Thyroid gland (tissue), 4 donors: Measurements from ENCODE around the gene LDB2. TPM values are rescaled to one million over a fixed set of nuclear protein-coding genes. Genes with fewer than 3 reads are reported as not detected.
"Not testable (repeated sequence)": the region's sequence is repeated elsewhere in the genome, so short reads cannot be mapped to it uniquely, and the experiment has no call there.

Source experiments
- DNase-seq, 2 donors: peaks; one replicate each; pipeline ENCODE4 v3.0.0-alpha.2; 2019
- H3K27ac ChIP-seq, 3 donors: fragments of 200-600 bp; sonication (generic); 1 replicate in 2 of 3; 2 replicates in 1 of 3; pipeline ENCODE4 v1.5.1; 2016 to 2019; ENCODE audit warnings: mild to moderate bottlenecking in 1 of 3, moderate library complexity in 1 of 3
- H3K27me3 ChIP-seq: fragments of 200-600 bp; sonication (generic); one replicate; pipeline ENCODE4 v1.5.1; 2019
- H3K36me3 ChIP-seq, 2 donors: fragments of 200-600 bp; sonication (generic); one replicate each; pipeline ENCODE4 v1.5.1; 2016 to 2019
- H3K4me1 ChIP-seq, 2 donors: fragments of 200-600 bp; sonication (generic); one replicate each; pipeline ENCODE4 v1.5.1; 2017 to 2019
- H3K4me3 ChIP-seq, 3 donors: fragments of 200-600 bp; sonication (generic); replicated peaks in 1 of 3; 1 replicate in 2 of 3; 2 replicates in 1 of 3; pipeline ENCODE4 v1.5.1; 2016; ENCODE audit warnings: mild to moderate bottlenecking in 1 of 3
- H3K9me3 ChIP-seq: fragments of 200-600 bp; sonication (generic); one replicate; pipeline ENCODE4 v1.5.1; 2017
- CTCF ChIP-seq, 6 experiments: fragments of 200-600 bp in 3 of 6; fragments of 450-650 bp in 3 of 6; sonication (generic) in 3 of 6; IDR thresholded peaks; one replicate each; pipeline ENCODE4 v1.5.1; 2016 to 2019; ENCODE audit warnings: antibody characterized with exemption in 6 of 6, mild to moderate bottlenecking in 2 of 6, inconsistent platforms in 1 of 6, moderate library complexity in 1 of 6
- POLR2A ChIP-seq, 2 donors: fragments of 450-650 bp; IDR thresholded peaks; one replicate each; pipeline ENCODE4 v1.6.1; 2017; ENCODE audit warnings: antibody characterized with exemption in 2 of 2, mild to moderate bottlenecking in 2 of 2, moderate library complexity in 1 of 2
- WGBS, 2 donors: methylation state at CpG; one replicate each; pipeline ENCODE4 v1.1.5; 2017; 5-methylcytosine and 5-hydroxymethylcytosine counted together
- intact Hi-C: fragments of 100-400 bp; cut with DNase I; formaldehyde crosslinking; loops from one replicate; pipeline ENCODE4 v1.15.1; 2023
- total RNA-seq, 4 donors: library from RNA; depleted of rRNA; stranded (reverse); fragments of >200 nt; gene quantifications; one replicate each; pipeline ENCODE4 v1.2.3, GENCODE V29; 2016

LDB2 gene
- total RNA-seq, 4 donors from 2014 or later, result 19.9 to 71.5 (median 41.1) TPM

- no peaks in the 10 kb centered on the region for H3K36me3 ChIP-seq
- peaks cover 0 to 7% of the 10 kb centered on the region in 2 donors for H3K4me1 ChIP-seq
- no peak for DNase-seq
- H3K27me3 ChIP-seq, result no peaks in the 10 kb centered on the region
- intact Hi-C loops, result no loop called here
- no peaks in the 10 kb centered on the region for H3K9me3 ChIP-seq
- WGBS, 2 donors, result 81 to 85% methylated on average over 4 of the region's 4 CpGs
- TF ChIP-seq CTCF (IDR thresholded peaks at IDR 0.05), result no peak
- no peak overlapping the region for H3K4me3 ChIP-seq
- no peak overlapping the region for H3K27ac ChIP-seq
These were observed 261.4 kb downstream of the LDB2 start for GRCh38 chr4:16636912-16637630.

GRCh38 chr4:16636304-16636703 is 262.1 kb downstream of the LDB2 start:
- Histone ChIP-seq H3K4me3 (no peak overlapping the region), H3K36me3 (no peaks in the 10 kb centered on the region), H3K9me3 (no peaks in the 10 kb centered on the region), H3K4me1 (no peaks in the 10 kb centered on the region), H3K27me3 (no peaks in the 10 kb centered on the region), H3K27ac (no peak overlapping the region)
- TF ChIP-seq POLR2A (IDR thresholded peaks at IDR 0.05), result no peak
- TF ChIP-seq CTCF (IDR thresholded peaks at IDR 0.05), result no peak
- 92 to 94% methylated on average over 2 of the region's 2 CpGs for WGBS, 2 donors
- intact Hi-C loops, result no loop called here
- no peak for DNase-seq

GRCh38 chr4:16629274-16629673 is 269.2 kb downstream of the LDB2 start:
- H3K27ac ChIP-seq, H3K4me1 ChIP-seq, H3K36me3 ChIP-seq, DNase-seq, H3K27me3 ChIP-seq, H3K9me3 ChIP-seq, intact Hi-C loops, H3K4me3 ChIP-seq: not testable (repeated sequence)
- WGBS, 2 donors, result 97 to 100% methylated on average over 1 to 2 of the region's 2 CpGs

GRCh38 chr4:16628835-16629234 is 269.6 kb downstream of the LDB2 start:
- intact Hi-C loops, DNase-seq, H3K27ac ChIP-seq, H3K9me3 ChIP-seq, H3K4me1 ChIP-seq, H3K36me3 ChIP-seq, H3K4me3 ChIP-seq, H3K27me3 ChIP-seq: not testable (repeated sequence)
- WGBS, 2 donors, result 84 to 97% methylated on average over 4 of the region's 4 CpGs

- Histone ChIP-seq H3K36me3 (no peaks in the 10 kb centered on the region), H3K27me3 (no peaks in the 10 kb centered on the region), H3K9me3 (no peaks in the 10 kb centered on the region), H3K4me1 (peaks cover 0 to 9% of the 10 kb centered on the region in 2 donors), H3K27ac (peak overlapping the region in 1 of 3 donors; percentile 19), H3K4me3 (no peak overlapping the region)
- intact Hi-C loops, result no loop called here
- no peak for DNase-seq
- WGBS, 2 donors, result 73 to 86% methylated on average over 6 of the region's 6 CpGs
- TF ChIP-seq POLR2A (IDR thresholded peaks at IDR 0.05) (no peak), CTCF (IDR thresholded peaks at IDR 0.05) (no peak)
These were observed 270.4 kb downstream of the LDB2 start for GRCh38 chr4:16627999-16628398.

- intact Hi-C loops, result no loop called here
- H3K4me1 ChIP-seq, result peaks cover 0 to 9% of the 10 kb centered on the region in 2 donors
- TF ChIP-seq CTCF (IDR thresholded peaks at IDR 0.05) (no peak), POLR2A (IDR thresholded peaks at IDR 0.05) (no peak)
- DNase-seq, result no peak
- 63 to 72% methylated on average over 5 of the region's 5 CpGs for WGBS, 2 donors
- no peaks in the 10 kb centered on the region for H3K27me3 ChIP-seq
- no peak overlapping the region for H3K4me3 ChIP-seq
- H3K27ac ChIP-seq, result peak overlapping the region in 1 of 3 donors; percentile 19
- no peaks in the 10 kb centered on the region for H3K36me3 ChIP-seq
- no peaks in the 10 kb centered on the region for H3K9me3 ChIP-seq
These were observed 271.5 kb downstream of the LDB2 start for GRCh38 chr4:16626945-16627344.
